Kidney (tissue), 14 donors: ENCODE measurements around the gene SHC4. TPM values are rescaled to one million over a fixed set of nuclear protein-coding genes. Genes with fewer than 3 reads are reported as not detected.

Source experiments
- DNase-seq, 5 donors: peaks; one replicate each; pipeline ENCODE4 v3.0.0-alpha.2; 2013 to 2020
- FAIRE-seq: peaks from 2 replicates; lab custom pipeline; 2012; peaks lifted over from hg19 to GRCh38; lab: Jason Lieb, UNC
- H3K27ac ChIP-seq, 2 donors: one replicate each; pipeline ENCODE4 v1.7.0; 2013; ENCODE audit warnings: low read depth in 2 of 2, low read length in 2 of 2, inconsistent platforms in 1 of 2
- H3K27me3 ChIP-seq: one replicate; pipeline ENCODE4 v1.7.1; 2013; ENCODE audit warnings: low read length, inconsistent platforms; ENCODE audit not compliant: control insufficient read depth, insufficient read depth
- H3K36me3 ChIP-seq, 3 donors: one replicate each; pipeline versions ENCODE4 v1.7.0 to v1.7.1; 2013; ENCODE audit warnings: low read length in 3 of 3, control low read depth in 1 of 3, inconsistent platforms in 1 of 3; ENCODE audit not compliant: insufficient read depth in 3 of 3, control insufficient read depth in 2 of 3
- H3K4me1 ChIP-seq, 3 donors: one replicate each; pipeline versions ENCODE4 v1.7.0 to v1.7.1; 2013; ENCODE audit warnings: low read length in 3 of 3, inconsistent platforms in 1 of 3, low read depth in 1 of 3; ENCODE audit not compliant: control insufficient read depth in 2 of 3, insufficient read depth in 2 of 3
- H3K4me3 ChIP-seq, 3 donors: one replicate each; pipeline versions ENCODE4 v1.7.0 to v1.8.1; 2013; ENCODE audit warnings: low read length in 3 of 3, control low read depth in 1 of 3, inconsistent platforms in 1 of 3
- H3K9ac ChIP-seq, 3 donors: one replicate each; pipeline versions ENCODE4 v1.7.0 to v1.7.1; 2013; ENCODE audit warnings: low read length in 3 of 3, control low read depth in 1 of 3, inconsistent platforms in 1 of 3
- H3K9me3 ChIP-seq, 3 donors: one replicate each; pipeline versions ENCODE4 v1.7.0 to v1.7.1; 2013; ENCODE audit warnings: low read length in 3 of 3, control low read depth in 1 of 3, inconsistent platforms in 1 of 3; ENCODE audit not compliant: control insufficient read depth in 2 of 3, insufficient read depth in 1 of 3
- CTCF ChIP-seq: IDR thresholded peaks from 3 replicates; pipeline ENCODE4 v1.5.1; 2012; ENCODE audit warnings: mild to moderate bottlenecking, moderate library complexity, borderline replicate concordance; ENCODE audit not compliant: insufficient read depth; ENCODE audit errors: extremely low read depth
- intact Hi-C: fragments of 100-400 bp; cut with DNase I; formaldehyde crosslinking; loops from one replicate; pipeline ENCODE4 v1.11.1; 2022
- polyA plus RNA-seq: library from polyadenylated mRNA; stranded (reverse); fragments of 350-450 nt; fragmentation: Illumina TruSeq; extraction: RNeasy Lipid Tissue Mini Kit (QIAGEN cat#74804); gene quantifications from one replicate; pipeline ENCODE4 v1.2.3, GENCODE V29; 2014; ENCODE audit warnings: low read depth, low replicate concordance; ENCODE audit not compliant: insufficient read depth
- total RNA-seq: library from RNA; stranded (reverse); fragmentation: NEBNext Ultra II Directional; extraction: Animal tissue kit (Norgen Biotek cat#: 25700); gene quantifications from one replicate; pipeline ENCODE4 v1.2.1, GENCODE V29; 2021
- donor health status: control.
- donor health status: control.
- donor health status: control.
- donor health status: control.
- donor health status: control.
- donor health status: DM: yes; HTN: yes; CAD: no.
- donor health status: Normal renal cell carcinoma (clear cell type).

The SHC4 gene
- total and polyA plus RNA-seq, 2 donors from 2014 or later: 0.47 to 0.50 TPM

GRCh38 chr15:48922046-48922445 lies 41.7 kb downstream of the SHC4 start:
- Histone ChIP-seq H3K36me3 (no peaks in the 10 kb centered on the region), H3K4me3 (no peak overlapping the region), H3K9me3 (no peaks in the 10 kb centered on the region), H3K27ac (no peak overlapping the region), H3K9ac (no peak overlapping the region), H3K27me3 (no peaks in the 10 kb centered on the region), H3K4me1 (no peaks in the 10 kb centered on the region)
- no peak for DNase-seq
- intact Hi-C loops: no loop called here
- no peak for FAIRE-seq
- no peak for TF ChIP-seq CTCF

- no peaks in the 10 kb centered on the region for H3K4me1 ChIP-seq
- H3K9me3 ChIP-seq: no peaks in the 10 kb centered on the region
- intact Hi-C loops: no loop called here
- TF ChIP-seq CTCF: no peak
- H3K36me3 ChIP-seq: no peaks in the 10 kb centered on the region
- H3K27me3 ChIP-seq: no peaks in the 10 kb centered on the region
- no peak overlapping the region for H3K9ac ChIP-seq
- DNase-seq (no peak), FAIRE-seq (no peak)
- H3K27ac ChIP-seq: no peak overlapping the region
- H3K4me3 ChIP-seq: no peak overlapping the region
Observed at GRCh38 chr15:48916721-48917120, 47.0 kb downstream of the SHC4 start.

- no peak for TF ChIP-seq CTCF
- H3K4me1 ChIP-seq: no peaks in the 10 kb centered on the region
- intact Hi-C loops: no loop called here
Observed at GRCh38 chr15:48915861-48916260, 47.9 kb downstream of the SHC4 start.

GRCh38 chr15:48914717-48915116 lies 49.0 kb downstream of the SHC4 start:
- Histone ChIP-seq H3K27me3 (no peaks in the 10 kb centered on the region), H3K36me3 (no peaks in the 10 kb centered on the region), H3K9ac (no peak overlapping the region), H3K27ac (no peak overlapping the region), H3K4me3 (no peak overlapping the region), H3K4me1 (no peaks in the 10 kb centered on the region), H3K9me3 (no peaks in the 10 kb centered on the region)
- TF ChIP-seq CTCF: no peak
- intact Hi-C loops: no loop called here
- FAIRE-seq (no peak), DNase-seq (no peak)

More at GRCh38 chr15:48915861-48916260, 47.9 kb downstream of the SHC4 start:
- Histone ChIP-seq H3K27ac (no peak overlapping the region), H3K9me3 (no peaks in the 10 kb centered on the region), H3K4me3 (no peak overlapping the region), H3K9ac (no peak overlapping the region), H3K36me3 (no peaks in the 10 kb centered on the region), H3K27me3 (no peaks in the 10 kb centered on the region)
- DNase-seq (no peak), FAIRE-seq (no peak)
